Activated naive CD8-positive, alpha-beta T cell treated with anti-CD3 and anti-CD28 coated beads for 36 hours (primary cell): Measurements from ENCODE around the gene SPNS2. TPM values are rescaled to one million over a fixed set of nuclear protein-coding genes. Genes with fewer than 3 reads are reported as not detected.

Experiments used
- DNase-seq: peaks from one replicate; pipeline ENCODE4 v3.0.0; 2021
- H3K27ac Mint-ChIP-seq: one replicate; pipeline ENCODE4 v1.8.0; 2022; ENCODE audit warnings: mild to moderate bottlenecking, moderate library complexity, mixed read lengths
- H3K27me3 Mint-ChIP-seq: one replicate; pipeline ENCODE4 v1.8.0; 2022; ENCODE audit warnings: mild to moderate bottlenecking, mixed read lengths
- H3K36me3 Mint-ChIP-seq: one replicate; pipeline ENCODE4 v1.8.0; 2021; ENCODE audit warnings: mild to moderate bottlenecking, mixed read lengths
- H3K4me1 Mint-ChIP-seq: one replicate; pipeline ENCODE4 v1.8.0; 2021; ENCODE audit warnings: mixed read lengths
- H3K4me3 Mint-ChIP-seq: one replicate; pipeline ENCODE4 v1.8.0; 2022; ENCODE audit warnings: mild to moderate bottlenecking, moderate library complexity, mixed read lengths
- H3K9me3 Mint-ChIP-seq: one replicate; pipeline ENCODE4 v1.8.0; 2022; ENCODE audit warnings: mixed read lengths
- total RNA-seq, 2 experiments: library from RNA; stranded (reverse); gene quantifications; one replicate each; pipeline ENCODE4 v1.2.3, GENCODE V29; 2021

SPNS2 gene
- total RNA-seq, 2 experiments from 2014 or later = 0.20 to 0.43 TPM

GRCh38 chr17:4519361-4519788 lies 20.7 kb downstream of the SPNS2 start:
- H3K4me3 Mint-ChIP-seq = no peak overlapping the region
- no peaks in the 10 kb centered on the region for H3K27me3 Mint-ChIP-seq
- H3K27ac Mint-ChIP-seq = no peak overlapping the region
- no peak for DNase-seq
- no peaks in the 10 kb centered on the region for H3K36me3 Mint-ChIP-seq
- no peaks in the 10 kb centered on the region for H3K4me1 Mint-ChIP-seq
- H3K9me3 Mint-ChIP-seq = no peaks in the 10 kb centered on the region

- H3K9me3 Mint-ChIP-seq = no peaks in the 10 kb centered on the region
- DNase-seq = no peak
- H3K27ac Mint-ChIP-seq = no peak overlapping the region
- no peaks in the 10 kb centered on the region for H3K36me3 Mint-ChIP-seq
- H3K4me1 Mint-ChIP-seq = no peaks in the 10 kb centered on the region
- H3K27me3 Mint-ChIP-seq = no peaks in the 10 kb centered on the region
- H3K4me3 Mint-ChIP-seq = no peak overlapping the region
These were observed 21.6 kb downstream of the SPNS2 start for GRCh38 chr17:4520060-4520893.

GRCh38 chr17:4520894-4521600 lies 22.4 kb downstream of the SPNS2 start:
- no peaks in the 10 kb centered on the region for H3K9me3 Mint-ChIP-seq
- no peak overlapping the region for H3K4me3 Mint-ChIP-seq
- no peaks in the 10 kb centered on the region for H3K4me1 Mint-ChIP-seq
- H3K27ac Mint-ChIP-seq = no peak overlapping the region
- no peaks in the 10 kb centered on the region for H3K36me3 Mint-ChIP-seq
- DNase-seq = no peak
- no peaks in the 10 kb centered on the region for H3K27me3 Mint-ChIP-seq

- no peaks in the 10 kb centered on the region for H3K36me3 Mint-ChIP-seq
- DNase-seq = no peak
- no peaks in the 10 kb centered on the region for H3K4me1 Mint-ChIP-seq
- no peaks in the 10 kb centered on the region for H3K9me3 Mint-ChIP-seq
- no peak overlapping the region for H3K4me3 Mint-ChIP-seq
- no peak overlapping the region for H3K27ac Mint-ChIP-seq
- H3K27me3 Mint-ChIP-seq = no peaks in the 10 kb centered on the region
These were observed 24.0 kb downstream of the SPNS2 start for GRCh38 chr17:4522661-4523060.

GRCh38 chr17:4523946-4524345 lies 25.3 kb downstream of the SPNS2 start:
- no peaks in the 10 kb centered on the region for H3K36me3 Mint-ChIP-seq
- no peak overlapping the region for H3K4me3 Mint-ChIP-seq
- H3K27me3 Mint-ChIP-seq = no peaks in the 10 kb centered on the region
- no peaks in the 10 kb centered on the region for H3K4me1 Mint-ChIP-seq
- H3K27ac Mint-ChIP-seq = no peak overlapping the region
- no peaks in the 10 kb centered on the region for H3K9me3 Mint-ChIP-seq
- no peak for DNase-seq

GRCh38 chr17:4525691-4526397 lies 27.2 kb downstream of the SPNS2 start:
- no peak overlapping the region for H3K4me3 Mint-ChIP-seq
- no peak for DNase-seq
- H3K27me3 Mint-ChIP-seq = peaks cover 5% of the 10 kb centered on the region
- H3K36me3 Mint-ChIP-seq = no peaks in the 10 kb centered on the region
- no peaks in the 10 kb centered on the region for H3K4me1 Mint-ChIP-seq
- H3K27ac Mint-ChIP-seq = no peak overlapping the region
- no peaks in the 10 kb centered on the region for H3K9me3 Mint-ChIP-seq

DNA sequence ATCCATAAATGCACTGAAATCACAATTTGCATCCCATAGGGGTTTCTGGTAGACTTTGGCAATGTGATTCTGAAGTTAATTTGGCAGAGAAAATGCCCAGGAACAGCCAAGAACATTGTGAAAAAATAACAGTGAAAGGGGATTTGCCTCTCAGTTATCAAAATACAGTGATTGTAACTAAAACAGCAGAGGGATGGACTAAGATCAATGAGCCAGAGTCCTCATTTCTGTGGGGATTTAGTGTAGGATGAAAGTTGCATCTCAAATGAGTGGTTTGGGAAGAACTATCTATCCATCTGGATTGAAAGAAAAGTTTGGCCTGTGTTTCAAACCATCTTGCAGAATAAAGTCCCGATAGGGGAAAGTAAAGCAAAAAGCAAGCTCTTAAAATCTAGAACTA lies 28.5 kb downstream of the SPNS2 start:
- Mint-ChIP-seq H3K27ac (no peak overlapping the region), H3K4me1 (no peaks in the 10 kb centered on the region), H3K9me3 (no peaks in the 10 kb centered on the region), H3K36me3 (no peaks in the 10 kb centered on the region), H3K27me3 (peaks cover 5% of the 10 kb centered on the region), H3K4me3 (no peak overlapping the region)
- DNase-seq = no peak

DNA sequence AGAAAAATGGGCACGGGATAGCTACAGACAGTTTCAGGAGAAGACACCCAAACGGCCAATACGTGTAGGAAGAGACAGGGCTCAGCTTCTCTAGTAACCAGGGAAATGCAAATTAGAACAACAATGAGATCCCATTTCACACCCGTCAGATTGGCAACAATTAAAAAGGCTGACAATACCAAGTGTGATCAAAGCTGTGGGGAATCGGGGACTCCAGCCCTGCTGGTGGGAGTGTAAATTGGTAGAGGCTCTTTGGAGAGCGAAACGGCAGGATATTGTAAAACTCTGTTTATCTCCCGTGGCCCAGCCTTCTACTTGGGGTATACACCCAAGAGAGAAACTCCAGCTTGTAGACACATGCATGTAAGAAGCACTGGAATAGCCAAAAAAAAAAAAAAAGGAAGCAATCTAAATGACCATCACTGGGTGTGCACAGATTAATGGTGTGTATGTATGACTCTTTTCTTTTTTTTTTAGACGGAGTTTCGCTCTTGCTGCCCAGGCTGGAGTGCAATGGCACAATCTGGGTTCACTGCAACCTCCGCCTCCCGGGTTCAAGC lies 29.0 kb downstream of the SPNS2 start:
- H3K27me3 Mint-ChIP-seq = peaks cover 5% of the 10 kb centered on the region
- H3K27ac Mint-ChIP-seq = no peak overlapping the region
- no peaks in the 10 kb centered on the region for H3K9me3 Mint-ChIP-seq
- H3K36me3 Mint-ChIP-seq = no peaks in the 10 kb centered on the region
- DNase-seq = no peak
- no peaks in the 10 kb centered on the region for H3K4me1 Mint-ChIP-seq
- no peak overlapping the region for H3K4me3 Mint-ChIP-seq

- Mint-ChIP-seq H3K9me3 (no peaks in the 10 kb centered on the region), H3K4me1 (peaks cover 7% of the 10 kb centered on the region), H3K27ac (no peak overlapping the region), H3K4me3 (no peak overlapping the region), H3K27me3 (peaks cover 12% of the 10 kb centered on the region), H3K36me3 (no peaks in the 10 kb centered on the region)
- no peak for DNase-seq
These were observed 31.0 kb downstream of the SPNS2 start for GRCh38 chr17:4529533-4530152.

- Mint-ChIP-seq H3K9me3 (no peaks in the 10 kb centered on the region), H3K4me1 (peaks cover 7% of the 10 kb centered on the region), H3K27me3 (peaks cover 12% of the 10 kb centered on the region), H3K36me3 (no peaks in the 10 kb centered on the region), H3K27ac (no peak overlapping the region), H3K4me3 (no peak overlapping the region)
- no peak for DNase-seq
These were observed 32.4 kb downstream of the SPNS2 start for GRCh38 chr17:4530799-4531730.

- peaks cover 12% of the 10 kb centered on the region for H3K27me3 Mint-ChIP-seq
- H3K9me3 Mint-ChIP-seq = no peaks in the 10 kb centered on the region
- no peak for DNase-seq
- H3K36me3 Mint-ChIP-seq = no peaks in the 10 kb centered on the region
- H3K4me1 Mint-ChIP-seq = peaks cover 7% of the 10 kb centered on the region
- no peak overlapping the region for H3K4me3 Mint-ChIP-seq
- no peak overlapping the region for H3K27ac Mint-ChIP-seq
These were observed 33.5 kb downstream of the SPNS2 start for GRCh38 chr17:4531988-4532736.

GRCh38 chr17:4532860-4533522 lies 34.3 kb downstream of the SPNS2 start:
- DNase-seq = no peak
- no peaks in the 10 kb centered on the region for H3K9me3 Mint-ChIP-seq
- H3K27me3 Mint-ChIP-seq = peaks cover 12% of the 10 kb centered on the region
- H3K27ac Mint-ChIP-seq = no peak overlapping the region
- H3K4me3 Mint-ChIP-seq = no peak overlapping the region
- H3K36me3 Mint-ChIP-seq = no peaks in the 10 kb centered on the region
- peaks cover 7% of the 10 kb centered on the region for H3K4me1 Mint-ChIP-seq
